Peyer's patch (tissue), 4 donors: ENCODE data around the gene RARG. TPM values are rescaled to one million over a fixed set of nuclear protein-coding genes. Genes with fewer than 3 reads are reported as not detected.

Experiments used
- DNase-seq, 3 donors: peaks; one replicate each; pipeline ENCODE4 v3.0.0-alpha.2; 2017 to 2019
- H3K27ac ChIP-seq, 4 donors: fragments of 200-600 bp; sonication (generic); one replicate each; pipeline ENCODE4 v1.5.1; 2016 to 2019
- H3K27me3 ChIP-seq, 2 donors: fragments of 200-600 bp; sonication (generic); one replicate each; pipeline ENCODE4 v1.5.1; 2019
- H3K36me3 ChIP-seq, 3 donors: fragments of 200-600 bp; sonication (generic); one replicate each; pipeline ENCODE4 v1.5.1; 2016 to 2019
- H3K4me1 ChIP-seq, 4 donors: fragments of 200-600 bp; sonication (generic); one replicate each; pipeline ENCODE4 v1.5.1; 2016 to 2019
- H3K4me3 ChIP-seq, 4 donors: fragments of 200-600 bp; sonication (generic); 1 replicate in 3 of 4; 2 replicates in 1 of 4; pipeline ENCODE4 v1.5.1; 2016 to 2019; ENCODE audit warnings: mild to moderate bottlenecking in 1 of 4
- H3K9me3 ChIP-seq, 4 donors: fragments of 200-600 bp; sonication (generic); one replicate each; pipeline ENCODE4 v1.5.1; 2016 to 2019; ENCODE audit warnings: mild to moderate bottlenecking in 1 of 4
- CTCF ChIP-seq, 6 experiments: fragments of 450-650 bp in 4 of 6; fragments of 200-600 bp in 2 of 6; sonication (generic) in 1 of 6; IDR thresholded peaks; one replicate each; pipeline ENCODE4 v1.5.1; 2017 to 2019; ENCODE audit warnings: antibody characterized with exemption in 6 of 6, mild to moderate bottlenecking in 3 of 6, moderate library complexity in 1 of 6
- POLR2A ChIP-seq, 2 donors: fragments of 450-650 bp; IDR thresholded peaks; one replicate each; pipeline ENCODE4 v1.5.1; 2017; ENCODE audit warnings: antibody characterized with exemption in 2 of 2, mild to moderate bottlenecking in 2 of 2, moderate library complexity in 2 of 2
- total RNA-seq, 4 donors: library from RNA; depleted of rRNA; stranded (reverse); fragments of >200 nt; gene quantifications; one replicate each; pipeline ENCODE4 v1.1.0, GENCODE V29; 2016

Gene RARG
- total RNA-seq, 4 donors from 2014 or later, result 1.9 to 10.7 (median 5.7) TPM

DNA sequence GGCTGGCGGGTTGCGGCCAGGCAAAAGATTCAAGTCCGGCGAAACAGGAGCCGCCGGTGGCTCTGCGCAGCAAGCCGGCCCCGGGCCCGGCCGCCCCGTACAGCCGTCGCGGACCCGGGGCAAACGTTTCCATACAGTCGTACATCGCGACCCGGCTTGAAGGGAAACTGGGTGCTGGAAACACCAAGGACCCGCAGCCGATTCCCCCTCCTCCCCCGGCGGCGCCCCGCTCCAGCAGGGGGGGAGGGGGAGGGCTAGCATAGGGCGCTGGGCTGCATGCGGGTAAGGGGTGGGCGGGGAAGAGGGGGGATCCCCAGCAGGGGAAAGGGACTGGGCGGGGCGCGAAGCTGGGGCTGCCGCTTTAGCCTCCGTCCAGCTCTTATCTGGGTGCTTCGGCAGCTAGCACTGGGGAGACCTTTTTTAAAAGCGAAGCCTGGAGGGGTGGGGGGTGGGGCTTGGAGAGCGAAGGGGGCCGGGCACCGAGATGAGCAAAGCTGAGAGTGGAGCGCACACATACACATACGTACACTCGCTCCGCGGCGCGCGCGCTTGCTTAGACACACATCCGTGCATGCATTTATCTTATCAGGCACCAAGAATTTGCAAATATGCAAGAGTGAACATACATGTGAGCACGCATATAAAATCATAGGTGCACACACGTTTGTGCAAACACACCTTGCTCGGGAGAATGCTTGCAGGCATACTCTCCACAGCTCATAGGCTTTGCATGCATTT, 11.9 kb downstream of the RARG start:
- Histone ChIP-seq H3K27me3 (no peaks in the 10 kb centered on the region), H3K36me3 (no peaks in the 10 kb centered on the region), H3K27ac (peak overlapping the region; percentile 96 to 99 (median 96)), H3K4me3 (peak overlapping the region; percentile 47 to 77 (median 69)), H3K4me1 (peaks cover 0 to 68% (median 17%) of the 10 kb centered on the region in 4 donors), H3K9me3 (no peaks in the 10 kb centered on the region)
- DNase-seq, result peak; percentile 72 to 93 (median 93)
- no peak for TF ChIP-seq CTCF (IDR thresholded peaks at IDR 0.05)
- TF ChIP-seq POLR2A (IDR thresholded peaks at IDR 0.05), result no peak

DNA sequence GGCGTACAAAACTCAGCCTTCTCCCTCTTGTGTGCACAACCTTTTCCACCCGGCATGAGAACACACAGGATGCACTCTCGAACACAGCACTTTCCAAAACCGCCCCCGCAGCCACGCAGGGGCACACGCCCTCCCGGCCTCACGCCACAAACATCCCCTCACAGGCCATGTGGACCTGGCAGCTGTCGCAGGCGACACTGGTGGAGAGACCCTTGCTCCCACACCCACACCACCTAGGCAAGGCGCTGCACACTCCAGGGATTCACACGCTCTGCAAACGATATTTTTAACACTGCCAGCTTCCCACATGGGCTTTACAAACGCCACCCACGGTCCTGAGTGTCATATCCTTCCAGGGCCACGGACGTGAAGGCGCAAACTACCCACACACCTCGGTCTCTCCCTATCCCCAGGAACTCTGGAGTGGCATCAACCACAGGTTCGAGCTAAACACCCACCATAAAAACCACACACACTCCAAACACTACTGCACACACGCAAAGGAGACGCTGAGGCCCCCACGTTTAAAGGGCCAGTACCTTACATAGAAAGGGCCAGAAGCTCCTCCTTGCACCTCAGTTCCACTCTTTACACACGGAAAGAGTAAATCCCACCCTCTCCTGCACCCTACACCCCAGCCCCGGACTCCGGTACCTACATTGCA, 12.6 kb downstream of the RARG start:
- Histone ChIP-seq H3K4me1 (peaks cover 0 to 63% (median 17%) of the 10 kb centered on the region in 4 donors), H3K27ac (peak overlapping the region; percentile 96 to 99 (median 96)), H3K27me3 (no peaks in the 10 kb centered on the region), H3K4me3 (peak overlapping the region; percentile 47 to 77 (median 69)), H3K36me3 (no peaks in the 10 kb centered on the region), H3K9me3 (no peaks in the 10 kb centered on the region)
- DNase-seq, result peak in 2 of 3 donors; percentile 54 to 64
- TF ChIP-seq POLR2A (IDR thresholded peaks at IDR 0.05) (no peak), CTCF (IDR thresholded peaks at IDR 0.05) (no peak)

- H3K27ac ChIP-seq, result peak overlapping the region; percentile 96 to 99 (median 96)
- no peaks in the 10 kb centered on the region for H3K27me3 ChIP-seq
- peak in 1 of 3 donors; percentile 50 for DNase-seq
- peak overlapping the region; percentile 47 to 77 (median 69) for H3K4me3 ChIP-seq
- TF ChIP-seq CTCF (IDR thresholded peaks at IDR 0.05) (no peak), POLR2A (IDR thresholded peaks at IDR 0.05) (no peak)
- H3K36me3 ChIP-seq, result peaks cover 0 to 2% (median 0%) of the 10 kb centered on the region in 3 donors
- H3K9me3 ChIP-seq, result no peaks in the 10 kb centered on the region
- peaks cover 0 to 56% (median 16%) of the 10 kb centered on the region in 4 donors for H3K4me1 ChIP-seq
Measured at GRCh38 chr12:53218551-53219291, 13.3 kb downstream of the RARG start.

GRCh38 chr12:53217931-53218307, 14.1 kb downstream of the RARG start:
- H3K4me3 ChIP-seq, result peak overlapping the region in 1 of 4 donors; percentile 77

More at GRCh38 chr12:53217931-53218307, 14.1 kb downstream of the RARG start:
- peaks cover 0 to 56% (median 18%) of the 10 kb centered on the region in 4 donors for H3K4me1 ChIP-seq
- H3K27me3 ChIP-seq, result no peaks in the 10 kb centered on the region
- H3K36me3 ChIP-seq, result peaks cover 0 to 3% (median 0%) of the 10 kb centered on the region in 3 donors
- TF ChIP-seq CTCF (IDR thresholded peaks at IDR 0.05), result no peak
- peak overlapping the region; percentile 1 to 99 (median 96) for H3K27ac ChIP-seq
- peak in 1 of 3 donors; percentile 51 for DNase-seq
- H3K9me3 ChIP-seq, result no peaks in the 10 kb centered on the region
